Mesenchymal stem cell (in vitro differentiated cells and primary cell): ENCODE measurements around the gene TPRX2.

Experiments
- DNase-seq: peaks from one replicate; pipeline ENCODE4 v3.0.0-alpha.2; 2013
- H2AFZ ChIP-seq: one replicate; pipeline ENCODE4 v1.6.1; 2013; ENCODE audit warnings: low read depth, mild to moderate bottlenecking, control low read depth, inconsistent platforms, low read length, moderate library complexity
- H2AK5ac ChIP-seq: 2 replicates; pipeline ENCODE4 v1.6.1; 2013; ENCODE audit warnings: low read length, moderate library complexity, mild to moderate bottlenecking, inconsistent platforms; ENCODE audit not compliant: severe bottlenecking
- H2BK120ac ChIP-seq: one replicate; pipeline ENCODE4 v1.6.1; 2013; ENCODE audit warnings: low read depth, mild to moderate bottlenecking, inconsistent platforms, low read length, moderate library complexity
- H2BK12ac ChIP-seq, 2 experiments: one replicate each; pipeline ENCODE4 v1.6.1; 2013; ENCODE audit warnings: inconsistent platforms in 2 of 2, low read length in 2 of 2, mild to moderate bottlenecking in 2 of 2, moderate library complexity in 2 of 2, control low read depth in 1 of 2
- H2BK15ac ChIP-seq: one replicate; pipeline ENCODE4 v1.6.1; 2013; ENCODE audit warnings: mild to moderate bottlenecking, low read depth, inconsistent platforms; ENCODE audit not compliant: poor library complexity, severe bottlenecking
- H2BK5ac ChIP-seq: 2 replicates; pipeline ENCODE4 v1.6.1; 2013; ENCODE audit warnings: low read depth, mild to moderate bottlenecking, low read length, control low read depth, inconsistent platforms; ENCODE audit not compliant: poor library complexity, severe bottlenecking
- H3K14ac ChIP-seq, 2 experiments: one replicate each; pipeline ENCODE4 v1.6.1; 2013; ENCODE audit warnings: inconsistent platforms in 2 of 2, low read length in 2 of 2, control low read depth in 1 of 2, mild to moderate bottlenecking in 1 of 2, moderate library complexity in 1 of 2
- H3K18ac ChIP-seq, 2 experiments: one replicate each; pipeline ENCODE4 v1.6.1; 2013; ENCODE audit warnings: inconsistent platforms in 2 of 2, low read length in 2 of 2, control low read depth in 1 of 2, low read depth in 1 of 2, mild to moderate bottlenecking in 1 of 2
- H3K23ac ChIP-seq, 2 experiments: one replicate each; pipeline ENCODE4 v1.6.1; 2013; ENCODE audit warnings: inconsistent platforms in 2 of 2, low read length in 2 of 2, mild to moderate bottlenecking in 2 of 2, moderate library complexity in 2 of 2, control low read depth in 1 of 2
- H3K27ac ChIP-seq: 2 replicates; pipeline ENCODE4 v1.5.1; 2013; ENCODE audit warnings: mild to moderate bottlenecking, moderate library complexity, low read length, control low read depth, inconsistent platforms; ENCODE audit not compliant: poor library complexity, severe bottlenecking
- H3K27me3 ChIP-seq, 2 experiments: 2 replicates each; pipeline versions ENCODE4 v1.6.1 to v1.7.0; 2013; ENCODE audit warnings: low read length in 2 of 2, mild to moderate bottlenecking in 2 of 2, moderate library complexity in 2 of 2, control low read depth in 1 of 2, inconsistent platforms in 1 of 2; ENCODE audit not compliant: control insufficient read depth in 1 of 2, insufficient read depth in 1 of 2
- H3K36me3 ChIP-seq, 2 experiments: 2 replicates each; pipeline versions ENCODE4 v1.6.1 to v1.7.0; 2013; ENCODE audit warnings: low read length in 2 of 2, control low read depth in 1 of 2, inconsistent platforms in 1 of 2, low read depth in 1 of 2, mild to moderate bottlenecking in 1 of 2; ENCODE audit not compliant: insufficient read depth in 2 of 2, control insufficient read depth in 1 of 2
- H3K4ac ChIP-seq, 2 experiments: one replicate each; pipeline ENCODE4 v1.6.1; 2013; ENCODE audit warnings: inconsistent platforms in 2 of 2, low read length in 2 of 2, mild to moderate bottlenecking in 2 of 2, moderate library complexity in 2 of 2, control low read depth in 1 of 2, low read depth in 1 of 2
- H3K4me1 ChIP-seq: 2 replicates; pipeline ENCODE4 v1.6.1; 2013; ENCODE audit warnings: low read depth, low read length, control low read depth; ENCODE audit not compliant: control insufficient read depth, insufficient read depth
- H3K4me2 ChIP-seq: 2 replicates; pipeline ENCODE4 v1.6.1; 2013; ENCODE audit warnings: low read length, mild to moderate bottlenecking, inconsistent platforms; ENCODE audit not compliant: poor library complexity, severe bottlenecking
- H3K4me3 ChIP-seq, 2 experiments: 2 replicates each; pipeline versions ENCODE4 v1.5.1 to v1.7.0; 2013; ENCODE audit warnings: low read length in 2 of 2, mild to moderate bottlenecking in 2 of 2, control low read depth in 1 of 2, low read depth in 1 of 2; ENCODE audit not compliant: insufficient read depth in 1 of 2
- H3K79me1 ChIP-seq: replicated peaks from 2 replicates; pipeline ENCODE4 v1.6.1; 2013; ENCODE audit warnings: mild to moderate bottlenecking, control low read depth, low read length, inconsistent platforms; ENCODE audit not compliant: poor library complexity, severe bottlenecking
- H3K9ac ChIP-seq: 2 replicates; pipeline ENCODE4 v1.7.0; 2013; ENCODE audit warnings: mild to moderate bottlenecking, low read length, moderate library complexity
- H3K9me3 ChIP-seq: 2 replicates; pipeline ENCODE4 v1.7.0; 2013; ENCODE audit warnings: mild to moderate bottlenecking, low read length; ENCODE audit not compliant: control insufficient read depth
- H4K8ac ChIP-seq: one replicate; pipeline ENCODE4 v1.6.1; 2013; ENCODE audit warnings: inconsistent platforms, mild to moderate bottlenecking, low read length, moderate library complexity
- H4K91ac ChIP-seq: one replicate; pipeline ENCODE4 v1.6.1; 2013; ENCODE audit warnings: mild to moderate bottlenecking, low read length, inconsistent platforms
- WGBS: methylation state at CpG from one replicate; pipeline ENCODE4 v1.1.7; 2013; ENCODE audit warnings: mixed read lengths; 5-methylcytosine and 5-hydroxymethylcytosine counted together

TPRX2 gene

GRCh38 chr19:47896773-47897172 is 37.7 kb downstream of the TPRX2 start:
- no peak for DNase-seq
- Histone ChIP-seq H3K4me3 (no peak overlapping the region), H3K23ac (no peak overlapping the region), H3K27ac (no peak overlapping the region), H3K14ac (no peak overlapping the region), H3K79me1 (no peaks in the 10 kb centered on the region), H3K18ac (no peak overlapping the region), H3K4me1 (no peaks in the 10 kb centered on the region), H3K27me3 (peaks cover 0 to 17% of the 10 kb centered on the region in 2 experiments), H2AK5ac (no peak overlapping the region), H2AFZ (no peak overlapping the region), H2BK5ac (no peak overlapping the region), H4K8ac (no peak overlapping the region), H3K9ac (no peak overlapping the region), H3K4me2 (no peak overlapping the region), H3K9me3 (peaks cover 13% of the 10 kb centered on the region), H2BK12ac (no peak overlapping the region), H3K4ac (no peak overlapping the region), H2BK120ac (no peak overlapping the region), H4K91ac (no peak overlapping the region), H2BK15ac (no peak overlapping the region), H3K36me3 (no peaks in the 10 kb centered on the region)
- 89% methylated on average over 4 of the region's 5 CpGs for WGBS

- WGBS = 85% methylated on average over 9 of the region's 9 CpGs
- Histone ChIP-seq H3K14ac (no peak overlapping the region), H3K79me1 (no peaks in the 10 kb centered on the region), H3K36me3 (no peaks in the 10 kb centered on the region), H4K91ac (no peak overlapping the region), H3K4me3 (no peak overlapping the region), H3K23ac (no peak overlapping the region), H2BK15ac (no peak overlapping the region), H3K4me2 (no peak overlapping the region), H2BK120ac (no peak overlapping the region), H4K8ac (no peak overlapping the region), H2AK5ac (no peak overlapping the region), H3K18ac (no peak overlapping the region), H3K9ac (no peak overlapping the region), H3K4ac (no peak overlapping the region), H3K27me3 (peaks cover 0 to 23% of the 10 kb centered on the region in 2 experiments), H2BK12ac (no peak overlapping the region), H3K9me3 (peaks cover 9% of the 10 kb centered on the region), H2BK5ac (no peak overlapping the region), H3K27ac (no peak overlapping the region), H2AFZ (no peak overlapping the region), H3K4me1 (no peaks in the 10 kb centered on the region)
- no peak for DNase-seq
Observed at GRCh38 chr19:47897861-47898260, 38.8 kb downstream of the TPRX2 start.

GRCh38 chr19:47899335-47899734 is 40.3 kb downstream of the TPRX2 start:
- no peak overlapping the region for H3K4me2 ChIP-seq
- H3K4me1 ChIP-seq = no peaks in the 10 kb centered on the region
- no peak overlapping the region for H2BK5ac ChIP-seq
- no peak overlapping the region for H3K9ac ChIP-seq
- H3K14ac ChIP-seq = no peak overlapping the region
- peaks cover 9% of the 10 kb centered on the region for H3K9me3 ChIP-seq
- no peak overlapping the region for H4K8ac ChIP-seq
- no peak overlapping the region for H3K4me3 ChIP-seq
- peaks cover 0 to 24% of the 10 kb centered on the region in 2 experiments for H3K27me3 ChIP-seq
- no peak overlapping the region for H2BK12ac ChIP-seq
- H3K18ac ChIP-seq = no peak overlapping the region
- H2BK120ac ChIP-seq = no peak overlapping the region
- no peaks in the 10 kb centered on the region for H3K79me1 ChIP-seq
- H3K27ac ChIP-seq = no peak overlapping the region
- H3K36me3 ChIP-seq = no peaks in the 10 kb centered on the region
- 80% methylated on average over 8 of the region's 8 CpGs for WGBS
- H4K91ac ChIP-seq = no peak overlapping the region
- H2AK5ac ChIP-seq = no peak overlapping the region
- no peak overlapping the region for H2AFZ ChIP-seq
- H2BK15ac ChIP-seq = no peak overlapping the region
- no peak overlapping the region for H3K4ac ChIP-seq
- no peak overlapping the region for H3K23ac ChIP-seq
- no peak for DNase-seq

- Histone ChIP-seq H2BK15ac (no peak overlapping the region), H3K4me2 (no peak overlapping the region), H3K4me1 (no peaks in the 10 kb centered on the region), H4K91ac (no peak overlapping the region), H3K9ac (no peak overlapping the region), H3K27ac (no peak overlapping the region), H3K14ac (no peak overlapping the region), H3K79me1 (no peaks in the 10 kb centered on the region), H3K27me3 (peaks cover 0 to 24% of the 10 kb centered on the region in 2 experiments), H2BK120ac (no peak overlapping the region), H3K4ac (no peak overlapping the region), H3K4me3 (no peak overlapping the region), H4K8ac (no peak overlapping the region), H3K9me3 (peaks cover 1% of the 10 kb centered on the region), H3K36me3 (no peaks in the 10 kb centered on the region), H3K23ac (no peak overlapping the region), H2BK5ac (no peak overlapping the region), H3K18ac (no peak overlapping the region), H2BK12ac (no peak overlapping the region), H2AFZ (no peak overlapping the region), H2AK5ac (no peak overlapping the region)
- 87% methylated on average over 7 of the region's 7 CpGs for WGBS
- DNase-seq = no peak
Observed at GRCh38 chr19:47901370-47901769, 42.3 kb downstream of the TPRX2 start.
